Measurements from ENCODE around the gene DCX. TPM values are rescaled to one million over a fixed set of nuclear protein-coding genes. Genes with fewer than 3 reads are reported as not detected.

Gene DCX
- total RNA-seq, 1 experiment from 2014 or later: not detected

DNA sequence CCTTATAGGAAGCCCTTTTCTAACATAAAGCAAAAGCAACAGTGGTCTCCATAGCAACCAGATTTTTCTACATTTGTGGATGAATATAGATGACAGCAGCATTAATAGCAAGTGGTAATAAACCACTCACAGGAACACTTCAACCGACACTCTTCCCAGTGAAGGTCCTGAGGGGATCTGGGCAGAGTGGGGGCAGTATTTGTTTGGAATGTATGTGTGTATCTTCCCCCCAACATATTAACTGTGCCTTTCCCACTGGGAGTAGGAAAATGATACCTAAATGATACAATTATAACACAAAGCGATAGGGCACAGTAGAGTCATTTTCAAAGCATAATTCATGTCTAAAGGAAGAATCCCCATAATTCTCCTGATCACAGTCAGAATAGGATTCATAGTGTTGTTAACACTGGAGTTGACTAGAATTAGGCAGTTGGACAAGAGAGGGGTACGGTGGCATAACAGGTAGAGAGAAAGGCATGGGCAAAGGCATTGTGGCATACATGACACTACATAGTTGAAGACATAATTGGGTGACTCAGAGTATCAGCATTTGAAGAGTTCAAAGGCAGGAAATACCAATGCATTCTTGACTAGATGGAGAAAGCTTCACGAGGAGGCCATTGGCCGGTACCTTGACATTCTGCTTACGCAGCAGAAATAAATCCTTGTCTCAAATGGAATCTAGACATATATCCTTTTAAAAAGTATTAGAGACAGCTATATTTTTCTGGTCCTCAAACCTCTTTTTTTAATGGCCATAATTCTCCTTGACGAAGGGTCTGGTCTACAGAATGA is 156.9 kb downstream of the DCX start:
- TF ChIP-seq, protein P1, sequence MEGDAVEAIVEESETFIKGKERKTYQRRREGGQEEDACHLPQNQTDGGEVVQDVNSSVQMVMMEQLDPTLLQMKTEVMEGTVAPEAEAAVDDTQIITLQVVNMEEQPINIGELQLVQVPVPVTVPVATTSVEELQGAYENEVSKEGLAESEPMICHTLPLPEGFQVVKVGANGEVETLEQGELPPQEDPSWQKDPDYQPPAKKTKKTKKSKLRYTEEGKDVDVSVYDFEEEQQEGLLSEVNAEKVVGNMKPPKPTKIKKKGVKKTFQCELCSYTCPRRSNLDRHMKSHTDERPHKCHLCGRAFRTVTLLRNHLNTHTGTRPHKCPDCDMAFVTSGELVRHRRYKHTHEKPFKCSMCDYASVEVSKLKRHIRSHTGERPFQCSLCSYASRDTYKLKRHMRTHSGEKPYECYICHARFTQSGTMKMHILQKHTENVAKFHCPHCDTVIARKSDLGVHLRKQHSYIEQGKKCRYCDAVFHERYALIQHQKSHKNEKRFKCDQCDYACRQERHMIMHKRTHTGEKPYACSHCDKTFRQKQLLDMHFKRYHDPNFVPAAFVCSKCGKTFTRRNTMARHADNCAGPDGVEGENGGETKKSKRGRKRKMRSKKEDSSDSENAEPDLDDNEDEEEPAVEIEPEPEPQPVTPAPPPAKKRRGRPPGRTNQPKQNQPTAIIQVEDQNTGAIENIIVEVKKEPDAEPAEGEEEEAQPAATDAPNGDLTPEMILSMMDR (IDR thresholded peaks at IDR 0.05; ENCODE audit: unreplicated experiment): no peak
- intact Hi-C loops (cut with micrococcal nuclease; ENCODE audit: unreplicated experiment): no loop called here
- Mint-ChIP-seq H3K9me3 (ENCODE audit: low read depth, unreplicated experiment) (no peaks in the 10 kb centered on the region), H3K4me1 (ENCODE audit: low read depth, unreplicated experiment) (no peaks in the 10 kb centered on the region), H3K27ac (ENCODE audit: unreplicated experiment) (no peak overlapping the region), H3K27me3 (ENCODE audit: unreplicated experiment) (peaks cover 7% of the 10 kb centered on the region), H3K36me3 (ENCODE audit: insufficient read depth, unreplicated experiment) (no peaks in the 10 kb centered on the region), H3K4me3 (ENCODE audit: low read depth, unreplicated experiment) (no peak overlapping the region)
- CTCF ChIA-PET: no interaction called here
- no peak for DNase-seq
- BruUV-seq (replicated peaks): no TSS peak

DNA sequence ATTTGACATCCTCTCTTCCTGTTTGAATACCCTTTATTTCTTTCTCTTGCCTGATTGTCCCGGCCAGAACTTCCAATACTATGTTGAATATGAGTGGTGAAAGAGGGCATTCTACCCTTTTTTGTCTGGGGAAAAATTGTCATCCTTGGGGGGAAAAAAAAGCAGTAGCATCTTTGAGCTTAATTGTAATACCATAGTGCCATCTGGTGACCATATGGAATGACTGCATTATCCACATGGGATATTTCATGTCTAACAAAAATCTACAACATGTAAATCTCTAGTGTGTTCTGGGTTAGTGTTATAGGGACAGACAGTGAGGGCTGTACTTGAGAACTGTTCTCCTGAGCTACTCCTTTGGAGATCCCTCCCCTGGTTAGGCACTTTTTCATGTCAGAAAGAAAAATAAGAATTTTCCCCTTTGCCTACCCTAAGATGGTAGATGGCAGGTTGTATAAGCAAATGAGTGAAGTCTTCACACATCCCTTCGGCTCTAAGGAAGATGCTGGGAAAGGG is 167.7 kb downstream of the DCX start:
- TF ChIP-seq, protein P1 (IDR thresholded peaks at IDR 0.05; ENCODE audit: unreplicated experiment): no peak
- Mint-ChIP-seq H3K4me3 (ENCODE audit: low read depth, unreplicated experiment) (no peak overlapping the region), H3K9me3 (ENCODE audit: low read depth, unreplicated experiment) (no peaks in the 10 kb centered on the region), H3K36me3 (ENCODE audit: insufficient read depth, unreplicated experiment) (no peaks in the 10 kb centered on the region), H3K27me3 (ENCODE audit: unreplicated experiment) (no peaks in the 10 kb centered on the region), H3K4me1 (ENCODE audit: low read depth, unreplicated experiment) (no peaks in the 10 kb centered on the region), H3K27ac (ENCODE audit: unreplicated experiment) (no peak overlapping the region)
- BruUV-seq (replicated peaks): no TSS peak
- intact Hi-C loops (cut with micrococcal nuclease; ENCODE audit: unreplicated experiment): loop anchor here (1.0 to 5.0 kb wide), 4 partner anchors 77 to 792 kb away; no protein-coding TSS in a partner anchor
- DNase-seq: no peak
- CTCF ChIA-PET: interaction anchor here (0.6 to 1.0 kb wide), 4 partner anchors 253 to 407 kb away, joined by 3 to 10 read pairs (median 4); no protein-coding TSS in a partner anchor

Other genes starting within 250 kb of the DCX start
- 0.09 and 0.27 TPM in 2 replicates for gene CAPN6, start 141.7 kb downstream of the DCX start, total RNA-seq (2022)
- not detected in 2 replicates for gene SERTM2, start 99.5 kb upstream of the DCX start, total RNA-seq (2022)

Measured in Calu3 (cell line).